Measurements from ENCODE around the gene HLX.

DNA sequence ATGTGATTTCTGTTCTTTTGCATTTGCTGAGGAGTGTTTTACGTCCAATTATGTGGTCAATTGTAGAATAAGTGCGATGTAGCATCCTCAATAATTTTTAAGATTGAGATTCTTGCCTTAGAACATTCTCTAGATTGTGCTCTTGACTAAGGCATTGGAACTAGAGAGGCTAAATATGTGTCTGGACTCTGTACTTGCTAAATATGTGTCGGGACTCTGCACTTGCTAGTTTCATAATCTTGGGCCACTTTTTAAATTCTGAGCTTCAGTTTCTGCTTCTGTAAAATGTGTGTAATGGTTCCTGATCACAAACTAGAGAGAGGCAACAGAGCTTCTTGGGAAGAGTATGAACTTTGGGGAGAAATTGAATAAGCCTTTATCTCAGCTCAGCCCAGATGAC is 21.6 kb downstream of the HLX start:
- TF ChIP-seq, protein P1, sequence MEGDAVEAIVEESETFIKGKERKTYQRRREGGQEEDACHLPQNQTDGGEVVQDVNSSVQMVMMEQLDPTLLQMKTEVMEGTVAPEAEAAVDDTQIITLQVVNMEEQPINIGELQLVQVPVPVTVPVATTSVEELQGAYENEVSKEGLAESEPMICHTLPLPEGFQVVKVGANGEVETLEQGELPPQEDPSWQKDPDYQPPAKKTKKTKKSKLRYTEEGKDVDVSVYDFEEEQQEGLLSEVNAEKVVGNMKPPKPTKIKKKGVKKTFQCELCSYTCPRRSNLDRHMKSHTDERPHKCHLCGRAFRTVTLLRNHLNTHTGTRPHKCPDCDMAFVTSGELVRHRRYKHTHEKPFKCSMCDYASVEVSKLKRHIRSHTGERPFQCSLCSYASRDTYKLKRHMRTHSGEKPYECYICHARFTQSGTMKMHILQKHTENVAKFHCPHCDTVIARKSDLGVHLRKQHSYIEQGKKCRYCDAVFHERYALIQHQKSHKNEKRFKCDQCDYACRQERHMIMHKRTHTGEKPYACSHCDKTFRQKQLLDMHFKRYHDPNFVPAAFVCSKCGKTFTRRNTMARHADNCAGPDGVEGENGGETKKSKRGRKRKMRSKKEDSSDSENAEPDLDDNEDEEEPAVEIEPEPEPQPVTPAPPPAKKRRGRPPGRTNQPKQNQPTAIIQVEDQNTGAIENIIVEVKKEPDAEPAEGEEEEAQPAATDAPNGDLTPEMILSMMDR (IDR thresholded peaks at IDR 0.05; ENCODE audit: low read depth, low read length): no peak
- TF ChIP-seq EZH2phosphoT487 (IDR thresholded peaks at IDR 0.05; ENCODE audit: low read depth): no peak
